Ramos (cell line): ENCODE results near the gene PCCA.
"Not testable (repeated sequence)": the region's sequence is repeated elsewhere in the genome, so short reads cannot be mapped to it uniquely, and the experiment has no call there.

ENCODE experiments used
- in situ Hi-C: fragments of 300-500 bp; cut with MboI; formaldehyde crosslinking; loops from one replicate; pipeline ENCODE4 v1.14.3; 2022; ENCODE audit warnings: low sequenced_read_pairs; ENCODE audit not compliant: unreplicated experiment

PCCA gene

GRCh38 chr13:100179276-100179675 lies 90.4 kb downstream of the PCCA start:
- in situ Hi-C loops = no loop called here

- in situ Hi-C loops = no loop called here
These were observed 94.1 kb downstream of the PCCA start for GRCh38 chr13:100182900-100183490.

- in situ Hi-C loops = no loop called here
These were observed 95.2 kb downstream of the PCCA start for GRCh38 chr13:100184095-100184494.

- in situ Hi-C loops = no loop called here
These were observed 106.7 kb downstream of the PCCA start for GRCh38 chr13:100195568-100195967.

- in situ Hi-C loops = no loop called here
These were observed 107.5 kb downstream of the PCCA start for GRCh38 chr13:100196375-100196774.

- in situ Hi-C loops = no loop called here
These were observed 108.2 kb downstream of the PCCA start for GRCh38 chr13:100197116-100197515.

GRCh38 chr13:100197591-100198365 lies 108.9 kb downstream of the PCCA start:
- in situ Hi-C loops = no loop called here

- in situ Hi-C loops = no loop called here
These were observed 114.9 kb downstream of the PCCA start for GRCh38 chr13:100203696-100204367.

- in situ Hi-C loops = no loop called here
These were observed 119.1 kb downstream of the PCCA start for GRCh38 chr13:100208002-100208401.

GRCh38 chr13:100208626-100209025 lies 119.7 kb downstream of the PCCA start:
- in situ Hi-C loops = no loop called here

GRCh38 chr13:100209857-100210825 lies 121.2 kb downstream of the PCCA start:
- in situ Hi-C loops = no loop called here

GRCh38 chr13:100211016-100211710 lies 122.3 kb downstream of the PCCA start:
- in situ Hi-C loops = no loop called here

GRCh38 chr13:100212904-100213553 lies 124.1 kb downstream of the PCCA start:
- in situ Hi-C loops = no loop called here

- in situ Hi-C loops = no loop called here
These were observed 124.7 kb downstream of the PCCA start for GRCh38 chr13:100213576-100213975.

- in situ Hi-C loops = no loop called here
These were observed 126.0 kb downstream of the PCCA start for GRCh38 chr13:100214886-100215285.

- in situ Hi-C loops = no loop called here
These were observed 132.3 kb downstream of the PCCA start for GRCh38 chr13:100221166-100221565.

GRCh38 chr13:100223966-100224530 lies 135.2 kb downstream of the PCCA start:
- in situ Hi-C loops = not testable (repeated sequence)

GRCh38 chr13:100229603-100230002 lies 140.7 kb downstream of the PCCA start:
- in situ Hi-C loops = loop anchor here (25.0 kb wide), 1 partner anchor 767 kb away; no protein-coding TSS in a partner anchor

- in situ Hi-C loops = loop anchor here (25.0 kb wide), 1 partner anchor 768 kb away; no protein-coding TSS in a partner anchor
These were observed 141.9 kb downstream of the PCCA start for GRCh38 chr13:100230769-100231149.
